Liver (tissue), 9 donors: ENCODE measurements around the gene UNC5A. TPM values are rescaled to one million over a fixed set of nuclear protein-coding genes. Genes with fewer than 3 reads are reported as not detected.

Experiments
- DNase-seq: peaks from one replicate; pipeline ENCODE4 v3.0.0-alpha.2; 2017; ENCODE audit warnings: low spot score
- H3K27ac ChIP-seq, 2 donors: one replicate each; pipeline ENCODE4 v1.7.0; 2013; ENCODE audit warnings: inconsistent platforms in 2 of 2, low read length in 2 of 2, control low read depth in 1 of 2, low read depth in 1 of 2, mild to moderate bottlenecking in 1 of 2
- H3K27me3 ChIP-seq, 4 donors: one replicate each; pipeline versions ENCODE4 v1.6.1 to v1.7.0; 2013; ENCODE audit warnings: low read length in 3 of 4, inconsistent platforms in 1 of 4, mild to moderate bottlenecking in 1 of 4, moderate library complexity in 1 of 4; ENCODE audit not compliant: control insufficient read depth in 4 of 4, insufficient read depth in 4 of 4
- H3K36me3 ChIP-seq, 4 donors: one replicate each; pipeline versions ENCODE4 v1.6.1 to v1.7.0; 2013; ENCODE audit warnings: low read length in 3 of 4, mild to moderate bottlenecking in 3 of 4, low read depth in 1 of 4, moderate library complexity in 1 of 4; ENCODE audit not compliant: control insufficient read depth in 4 of 4, insufficient read depth in 3 of 4
- H3K4me1 ChIP-seq, 4 donors: one replicate each; pipeline versions ENCODE4 v1.6.1 to v1.7.0; 2013; ENCODE audit warnings: low read length in 3 of 4, mild to moderate bottlenecking in 3 of 4, moderate library complexity in 1 of 4; ENCODE audit not compliant: control insufficient read depth in 4 of 4, insufficient read depth in 4 of 4
- H3K4me3 ChIP-seq, 3 donors: one replicate each; pipeline versions ENCODE4 v1.6.1 to v1.7.0; 2013; ENCODE audit warnings: low read length in 3 of 3, control low read depth in 1 of 3, low read depth in 1 of 3, mild to moderate bottlenecking in 1 of 3
- H3K9ac ChIP-seq, 2 donors: one replicate each; pipeline ENCODE4 v1.7.0; 2013; ENCODE audit warnings: low read length in 2 of 2, mild to moderate bottlenecking in 2 of 2, moderate library complexity in 2 of 2, control low read depth in 1 of 2, low read depth in 1 of 2
- H3K9me3 ChIP-seq, 4 donors: one replicate each; pipeline versions ENCODE4 v1.6.1 to v1.7.0; 2013; ENCODE audit warnings: low read length in 3 of 4; ENCODE audit not compliant: control insufficient read depth in 4 of 4
- ATF3 ChIP-seq: IDR thresholded peaks from 2 replicates; pipeline ENCODE4 v1.6.1; 2016; ENCODE audit warnings: antibody characterized with exemption
- CTCF ChIP-seq: fragments of 150-350 bp; IDR thresholded peaks from 2 replicates; pipeline ENCODE4 v1.5.1; 2017; ENCODE audit warnings: improper control_type of control experiment, low read depth, low read length; ENCODE audit not compliant: missing input control
- EGR1 ChIP-seq, 2 donors: IDR thresholded peaks; 2 replicates each; pipeline ENCODE4 v1.6.1; 2016 to 2018; ENCODE audit warnings: antibody characterized with exemption in 2 of 2, low read depth in 2 of 2
- FOXA1 ChIP-seq: IDR thresholded peaks from 2 replicates; pipeline ENCODE4 v1.6.1; 2016; ENCODE audit warnings: antibody characterized with exemption
- FOXA2 ChIP-seq: IDR thresholded peaks from 2 replicates; pipeline ENCODE4 v1.6.1; 2016; ENCODE audit warnings: antibody characterized with exemption
- GABPA ChIP-seq, 2 donors: IDR thresholded peaks in 1 of 2; conservative IDR thresholded peaks in 1 of 2; 2 replicates each; pipeline ENCODE4 v1.6.1; 2016; ENCODE audit warnings: antibody characterized with exemption in 2 of 2, mild to moderate bottlenecking in 1 of 2, moderate library complexity in 1 of 2
- HNF4A ChIP-seq, 2 donors: conservative IDR thresholded peaks; 2 replicates each; pipeline ENCODE4 v1.6.1; 2016; ENCODE audit warnings: antibody characterized with exemption in 2 of 2, mild to moderate bottlenecking in 2 of 2
- JUND ChIP-seq, 2 donors: IDR thresholded peaks; 2 replicates each; pipeline ENCODE4 v1.6.1; 2016; ENCODE audit warnings: antibody characterized with exemption in 2 of 2
- MAX ChIP-seq: IDR thresholded peaks from 2 replicates; pipeline ENCODE4 v1.6.1; 2016; ENCODE audit warnings: antibody characterized with exemption
- NR2F2 ChIP-seq: IDR thresholded peaks from 2 replicates; pipeline ENCODE4 v1.6.1; 2016; ENCODE audit warnings: antibody characterized with exemption
- RAD21 ChIP-seq, 2 donors: IDR thresholded peaks; 2 replicates each; pipeline ENCODE4 v1.6.1; 2016; ENCODE audit warnings: antibody characterized with exemption in 2 of 2, mild to moderate bottlenecking in 2 of 2
- REST ChIP-seq: IDR thresholded peaks from 2 replicates; pipeline ENCODE4 v1.6.1; 2016; ENCODE audit warnings: antibody characterized with exemption, mild to moderate bottlenecking
- RXRA ChIP-seq, 2 donors: IDR thresholded peaks; 2 replicates each; pipeline ENCODE4 v1.6.1; 2017 to 2018; ENCODE audit warnings: antibody characterized with exemption in 2 of 2, mild to moderate bottlenecking in 1 of 2
- SP1 ChIP-seq: IDR thresholded peaks from 2 replicates; pipeline ENCODE4 v1.6.1; 2018; ENCODE audit warnings: antibody characterized with exemption, mild to moderate bottlenecking
- TAF1 ChIP-seq: conservative IDR thresholded peaks from 2 replicates; pipeline ENCODE4 v1.6.1; 2016; ENCODE audit warnings: antibody characterized with exemption, mild to moderate bottlenecking
- YY1 ChIP-seq: IDR thresholded peaks from 2 replicates; pipeline ENCODE4 v1.6.1; 2016; ENCODE audit warnings: antibody characterized with exemption, mild to moderate bottlenecking
- ZBTB33 ChIP-seq: IDR thresholded peaks from 2 replicates; pipeline ENCODE4 v1.6.1; 2016; ENCODE audit warnings: antibody characterized with exemption
- WGBS: extraction: QIAGEN DNeasy Blood & Tissue Kit; methylation state at CpG from one replicate; pipeline ENCODE4 v1.1.7; 2013; 5-methylcytosine and 5-hydroxymethylcytosine counted together
- polyA plus RNA-seq, 2 donors: library from polyadenylated mRNA; stranded (reverse) in 1 of 2; unstranded in 1 of 2; fragments of 200-250 nt in 1 of 2; fragments of >200 nt in 1 of 2; fragmentation: Nextera tagmentation in 1 of 2; extraction: Ambion mirVana in 1 of 2; gene quantifications; one replicate each; pipeline versions ENCODE4 v1.2.1 to v1.2.3, GENCODE V29; 2013 to 2015
- total RNA-seq, 2 donors: library from RNA; depleted of rRNA; stranded (reverse); fragments of >200 nt; gene quantifications; one replicate each; pipeline ENCODE4 v1.2.3, GENCODE V29; 2014
- donor health status: healthy.
- donor health status: healthy.
- donor health status: healthy.
- donor health status: healthy.
- donor health status: healthy.

UNC5A gene
- total and polyA plus RNA-seq, 4 donors, result under 0.01 to 0.07 (median 0.03) TPM; not detected in 1

GRCh38 chr5:176792655-176793342 is 17.6 kb upstream of the UNC5A start:
- no peaks in the 10 kb centered on the region for H3K9me3 ChIP-seq
- DNase-seq, result no peak
- H3K27ac ChIP-seq, result no peak overlapping the region
- H3K27me3 ChIP-seq, result peaks cover 0 to 8% (median 4%) of the 10 kb centered on the region in 4 donors
- TF ChIP-seq SP1 (no peak), GABPA (IDR thresholded peaks at IDR 0.05 in 1 of 2, conservative IDR thresholded peaks at IDR 0.05 in 1 of 2) (no peak), TAF1 (no peak), EGR1 (IDR thresholded peaks at IDR 0.05; ENCODE audit: low read depth in 2 of 2) (no peak), ATF3 (no peak), RXRA (IDR thresholded peaks at IDR 0.05) (no peak), HNF4A (conservative IDR thresholded peaks at IDR 0.05) (no peak), CTCF (no peak), MAX (no peak), REST (no peak), NR2F2 (no peak), RAD21 (IDR thresholded peaks at IDR 0.05) (no peak)
- H3K36me3 ChIP-seq, result no peaks in the 10 kb centered on the region
- no peak overlapping the region for H3K4me3 ChIP-seq
- no peak overlapping the region for H3K9ac ChIP-seq
- WGBS, result 65% methylated on average over 18 of the region's 18 CpGs
- no peaks in the 10 kb centered on the region for H3K4me1 ChIP-seq

GRCh38 chr5:176793343-176793699 is 17.0 kb upstream of the UNC5A start:
- no peak for DNase-seq
- Histone ChIP-seq H3K9ac (no peak overlapping the region), H3K4me1 (no peaks in the 10 kb centered on the region), H3K4me3 (no peak overlapping the region), H3K27ac (no peak overlapping the region), H3K36me3 (no peaks in the 10 kb centered on the region), H3K9me3 (no peaks in the 10 kb centered on the region), H3K27me3 (peaks cover 0 to 8% (median 4%) of the 10 kb centered on the region in 4 donors)
- 28% methylated on average over 9 of the region's 9 CpGs for WGBS
- TF ChIP-seq REST, result no peak
- TF ChIP-seq YY1, result no peak
- no peak for TF ChIP-seq ZBTB33
- no peak for TF ChIP-seq MAX
- TF ChIP-seq TAF1, result no peak
- no peak for TF ChIP-seq FOXA2
- TF ChIP-seq CTCF, result no peak
- TF ChIP-seq FOXA1, result no peak
- TF ChIP-seq RXRA (IDR thresholded peaks at IDR 0.05), result no peak
- no peak for TF ChIP-seq EGR1 (IDR thresholded peaks at IDR 0.05; ENCODE audit: low read depth in 2 of 2)
- no peak for TF ChIP-seq JUND (IDR thresholded peaks at IDR 0.05)
- TF ChIP-seq SP1, result no peak
- no peak for TF ChIP-seq RAD21 (IDR thresholded peaks at IDR 0.05)
